22Rv1 (cell line): ENCODE data around the gene SUN5.

Experiments used
- ZFX ChIP-seq: fragments of 450-650 bp; IDR thresholded peaks from 2 replicates; pipeline ENCODE4 v1.6.1; 2017; ENCODE audit warnings: antibody characterized with exemption, borderline replicate concordance
- TF ChIP-seq, protein P1 (sequence below): fragments of 450-650 bp; IDR thresholded peaks from 2 replicates; pipeline ENCODE4 v1.5.1; 2017; ENCODE audit warnings: mild to moderate bottlenecking

DNA sequence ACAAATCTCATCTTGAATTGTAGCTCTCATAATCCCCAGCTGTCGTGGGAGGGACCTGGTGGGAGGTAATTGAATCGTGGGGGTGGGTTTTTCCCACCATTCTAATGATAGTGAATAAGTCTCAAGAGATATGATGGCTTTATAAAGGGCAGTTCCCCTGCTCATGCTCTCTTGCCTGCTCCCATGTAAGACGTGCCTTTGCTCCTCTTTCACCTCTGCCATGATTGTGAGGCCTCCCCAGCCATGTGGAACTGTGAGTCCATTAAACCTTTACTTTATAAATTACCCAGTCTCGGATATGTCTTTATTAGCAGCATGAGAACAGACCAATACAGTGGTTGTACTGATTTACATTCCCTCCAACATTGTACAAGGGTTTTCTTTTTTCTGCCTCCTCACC lies 69.7 kb downstream of the SUN5 start:
- TF ChIP-seq, protein P1, sequence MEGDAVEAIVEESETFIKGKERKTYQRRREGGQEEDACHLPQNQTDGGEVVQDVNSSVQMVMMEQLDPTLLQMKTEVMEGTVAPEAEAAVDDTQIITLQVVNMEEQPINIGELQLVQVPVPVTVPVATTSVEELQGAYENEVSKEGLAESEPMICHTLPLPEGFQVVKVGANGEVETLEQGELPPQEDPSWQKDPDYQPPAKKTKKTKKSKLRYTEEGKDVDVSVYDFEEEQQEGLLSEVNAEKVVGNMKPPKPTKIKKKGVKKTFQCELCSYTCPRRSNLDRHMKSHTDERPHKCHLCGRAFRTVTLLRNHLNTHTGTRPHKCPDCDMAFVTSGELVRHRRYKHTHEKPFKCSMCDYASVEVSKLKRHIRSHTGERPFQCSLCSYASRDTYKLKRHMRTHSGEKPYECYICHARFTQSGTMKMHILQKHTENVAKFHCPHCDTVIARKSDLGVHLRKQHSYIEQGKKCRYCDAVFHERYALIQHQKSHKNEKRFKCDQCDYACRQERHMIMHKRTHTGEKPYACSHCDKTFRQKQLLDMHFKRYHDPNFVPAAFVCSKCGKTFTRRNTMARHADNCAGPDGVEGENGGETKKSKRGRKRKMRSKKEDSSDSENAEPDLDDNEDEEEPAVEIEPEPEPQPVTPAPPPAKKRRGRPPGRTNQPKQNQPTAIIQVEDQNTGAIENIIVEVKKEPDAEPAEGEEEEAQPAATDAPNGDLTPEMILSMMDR, result no peak
- TF ChIP-seq ZFX, result no peak
